Measurements from ENCODE around the gene TEX264.

TEX264 gene

DNA sequence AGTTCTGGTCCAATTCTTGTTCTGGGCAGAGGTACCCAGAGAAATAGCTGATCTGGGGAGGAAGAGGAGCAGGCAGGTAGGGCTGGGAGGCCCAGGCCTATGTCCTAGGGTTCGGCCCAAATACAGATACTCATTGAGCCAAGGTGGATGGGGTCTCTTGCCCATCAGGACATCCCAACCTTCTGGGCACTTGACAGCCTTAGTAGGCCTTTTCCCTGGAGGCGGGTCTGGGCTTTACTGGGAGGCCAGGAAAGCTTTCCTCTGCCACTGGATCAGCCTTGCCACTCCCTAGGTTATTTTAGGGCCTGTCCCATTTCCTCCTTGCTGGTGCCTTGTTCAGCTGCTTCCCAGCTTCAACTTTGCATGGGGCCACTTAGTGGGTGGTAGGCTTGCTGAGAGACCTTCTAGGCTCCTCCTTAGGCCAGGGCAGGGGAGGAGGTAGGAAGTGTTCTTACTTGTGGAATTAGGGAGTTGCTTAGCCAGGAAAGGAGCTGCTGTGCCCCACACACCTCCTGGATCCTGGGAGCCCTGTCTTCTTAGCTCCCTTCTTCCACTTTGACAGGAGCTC, 9.7 kb downstream of the TEX264 start:
- DNase-seq (ENCODE audit: insufficient read length, low spot score) (no peak), FAIRE-seq (no peak)
- TF ChIP-seq, protein P1, sequence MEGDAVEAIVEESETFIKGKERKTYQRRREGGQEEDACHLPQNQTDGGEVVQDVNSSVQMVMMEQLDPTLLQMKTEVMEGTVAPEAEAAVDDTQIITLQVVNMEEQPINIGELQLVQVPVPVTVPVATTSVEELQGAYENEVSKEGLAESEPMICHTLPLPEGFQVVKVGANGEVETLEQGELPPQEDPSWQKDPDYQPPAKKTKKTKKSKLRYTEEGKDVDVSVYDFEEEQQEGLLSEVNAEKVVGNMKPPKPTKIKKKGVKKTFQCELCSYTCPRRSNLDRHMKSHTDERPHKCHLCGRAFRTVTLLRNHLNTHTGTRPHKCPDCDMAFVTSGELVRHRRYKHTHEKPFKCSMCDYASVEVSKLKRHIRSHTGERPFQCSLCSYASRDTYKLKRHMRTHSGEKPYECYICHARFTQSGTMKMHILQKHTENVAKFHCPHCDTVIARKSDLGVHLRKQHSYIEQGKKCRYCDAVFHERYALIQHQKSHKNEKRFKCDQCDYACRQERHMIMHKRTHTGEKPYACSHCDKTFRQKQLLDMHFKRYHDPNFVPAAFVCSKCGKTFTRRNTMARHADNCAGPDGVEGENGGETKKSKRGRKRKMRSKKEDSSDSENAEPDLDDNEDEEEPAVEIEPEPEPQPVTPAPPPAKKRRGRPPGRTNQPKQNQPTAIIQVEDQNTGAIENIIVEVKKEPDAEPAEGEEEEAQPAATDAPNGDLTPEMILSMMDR (IDR thresholded peaks at IDR 0.05; ENCODE audit: insufficient read depth, missing control alignments): no peak

GRCh38 chr3:51681453-51681852, 10.4 kb downstream of the TEX264 start:
- FAIRE-seq: no peak
- TF ChIP-seq, protein P1 (IDR thresholded peaks at IDR 0.05; ENCODE audit: insufficient read depth, missing control alignments): no peak
- DNase-seq (ENCODE audit: insufficient read length, low spot score): no peak

DNA sequence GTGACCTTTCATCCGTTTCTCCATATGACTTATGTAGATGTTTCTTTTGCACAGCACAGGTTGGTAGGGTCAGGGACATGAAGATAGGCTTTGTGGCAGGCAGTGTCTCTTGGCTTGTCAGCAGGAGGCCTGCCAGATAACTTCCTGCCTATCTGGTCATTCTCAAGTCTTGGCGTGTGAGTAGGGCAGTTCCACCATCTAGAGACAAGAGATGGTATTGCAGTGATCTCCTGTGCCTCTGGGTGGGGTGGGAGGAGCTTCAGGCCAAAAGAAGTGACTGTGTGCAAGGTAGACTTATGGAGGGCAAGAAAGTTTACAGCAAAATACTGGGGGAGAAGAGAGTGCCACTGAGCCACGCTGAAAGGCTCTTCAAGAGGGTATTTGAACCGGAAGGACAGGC, 11.0 kb downstream of the TEX264 start:
- TF ChIP-seq, protein P1 (IDR thresholded peaks at IDR 0.05; ENCODE audit: insufficient read depth, missing control alignments): peak; percentile 75
- peak; percentile 85 for FAIRE-seq

GRCh38 chr3:51682526-51682925, 11.5 kb downstream of the TEX264 start:
- TF ChIP-seq, protein P1 (IDR thresholded peaks at IDR 0.05; ENCODE audit: insufficient read depth, missing control alignments): no peak
- DNase-seq (ENCODE audit: insufficient read length, low spot score): no peak
- FAIRE-seq: no peak

More for the DNA sequence above, 11.0 kb downstream of the TEX264 start:
- peak; percentile 91 for DNase-seq (ENCODE audit: insufficient read length, low spot score)

- DNase-seq (ENCODE audit: insufficient read length, low spot score) (no peak), FAIRE-seq (no peak)
- TF ChIP-seq, protein P1 (IDR thresholded peaks at IDR 0.05; ENCODE audit: insufficient read depth, missing control alignments): no peak
Measured at GRCh38 chr3:51683566-51683965, 12.5 kb downstream of the TEX264 start.

DNA sequence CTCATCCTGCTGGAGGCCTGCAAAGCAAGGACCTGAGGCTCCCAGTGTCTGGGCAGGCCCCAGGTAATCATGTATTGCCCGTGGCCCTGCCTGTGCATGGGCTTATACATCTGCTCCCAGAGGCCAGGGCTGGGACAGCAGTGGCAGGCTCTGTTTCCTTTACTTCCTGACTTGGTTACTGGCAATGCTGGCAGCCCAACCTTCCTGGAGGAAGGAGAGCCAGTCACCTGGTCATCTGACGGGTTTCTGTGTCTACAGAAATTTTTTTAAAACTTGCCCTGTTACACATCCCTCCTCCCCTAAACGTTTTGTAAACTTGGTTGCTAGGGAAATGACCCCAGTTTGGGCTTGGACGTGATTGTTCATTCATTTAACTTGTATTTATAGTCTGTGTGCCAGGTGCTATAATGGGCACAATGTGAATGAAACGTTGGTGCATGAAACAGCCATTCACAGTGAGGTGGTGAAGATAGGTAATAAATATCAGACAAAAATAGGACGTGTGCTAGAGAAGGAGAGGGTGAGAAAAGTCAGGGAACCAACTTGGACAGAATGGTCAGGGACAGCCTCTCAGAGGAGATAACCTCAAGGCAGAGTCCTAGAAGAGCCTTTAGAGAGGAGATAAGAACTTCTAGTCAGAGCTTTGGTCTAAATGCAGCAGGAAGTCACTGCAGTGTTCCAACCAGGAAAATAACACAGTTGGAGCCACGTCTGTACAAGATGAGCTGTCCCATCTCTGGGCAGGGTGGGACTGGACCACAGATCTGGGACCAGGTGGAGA, 14.1 kb downstream of the TEX264 start:
- TF ChIP-seq, protein P1 (IDR thresholded peaks at IDR 0.05; ENCODE audit: insufficient read depth, missing control alignments): no peak
- DNase-seq (ENCODE audit: insufficient read length, low spot score) (no peak), FAIRE-seq (no peak)

DNA sequence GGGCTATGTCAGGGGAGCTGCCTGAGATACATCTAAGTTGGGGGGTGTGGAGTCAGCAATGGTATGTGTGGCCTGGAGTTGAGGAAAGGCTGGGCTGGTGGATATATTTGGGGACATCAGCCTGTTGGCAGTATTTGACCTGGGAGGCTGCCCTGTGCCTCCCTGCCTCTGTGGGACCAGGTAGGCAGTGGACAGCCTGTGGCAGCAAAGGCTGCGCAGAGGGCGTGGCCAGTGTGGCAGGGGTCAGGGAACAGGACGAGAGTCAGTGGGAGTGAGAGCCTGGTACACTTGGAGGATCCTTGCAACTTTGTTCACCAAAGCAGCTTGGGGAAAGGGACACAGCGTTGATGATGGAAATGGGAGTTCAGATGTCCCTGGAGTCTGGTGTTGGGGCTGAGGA, 15.0 kb downstream of the TEX264 start:
- TF ChIP-seq, protein P1 (IDR thresholded peaks at IDR 0.05; ENCODE audit: insufficient read depth, missing control alignments): no peak
- DNase-seq (ENCODE audit: insufficient read length, low spot score) (no peak), FAIRE-seq (no peak)
